Neural cell (in vitro differentiated cells): Measurements from ENCODE around the gene NACA2. TPM values are rescaled to one million over a fixed set of nuclear protein-coding genes. Genes with fewer than 3 reads are reported as not detected.

Experiments
- H2AFZ ChIP-seq: fragments of 200-600, 300-800 bp; sonication (generic), shearing (Covaris generic); 2 replicates; pipeline ENCODE4 v1.6.0; 2014; ENCODE audit warnings: low read depth, mild to moderate bottlenecking, antibody characterized with exemption, low read length, moderate library complexity
- H3F3A ChIP-seq: fragments of 200-600 bp; shearing (Covaris generic); 2 replicates; pipeline ENCODE4 v1.6.1; 2016; ENCODE audit warnings: mild to moderate bottlenecking, moderate library complexity, mixed read lengths, antibody characterized with exemption, low read length; ENCODE audit not compliant: insufficient read depth, poor library complexity, severe bottlenecking
- H3K27ac ChIP-seq: fragments of 200-600, 300-800 bp; sonication (generic), shearing (Covaris generic); 2 replicates; pipeline ENCODE4 v1.5.1; 2014; ENCODE audit warnings: mild to moderate bottlenecking, low read length, moderate library complexity
- H3K27me3 ChIP-seq: fragments of 300-800, 200-600 bp; sonication (generic), shearing (Covaris generic); 2 replicates; pipeline ENCODE4 v1.6.0; 2014; ENCODE audit warnings: mild to moderate bottlenecking, low read depth, low read length, moderate library complexity; ENCODE audit not compliant: insufficient read depth
- H3K36me3 ChIP-seq: fragments of 300-800, 200-600 bp; sonication (generic), shearing (Covaris generic); 2 replicates; pipeline ENCODE4 v1.5.1; 2014; ENCODE audit warnings: mild to moderate bottlenecking, antibody characterized with exemption, low read length, moderate library complexity; ENCODE audit not compliant: insufficient read depth
- H3K4me2 ChIP-seq: fragments of 300-800, 200-600 bp; sonication (generic), shearing (Covaris generic); 2 replicates; pipeline ENCODE4 v1.6.0; 2014; ENCODE audit warnings: mild to moderate bottlenecking, low read length
- H3K4me3 ChIP-seq: fragments of 300-800, 200-600 bp; sonication (generic), shearing (Covaris generic); 2 replicates; pipeline ENCODE4 v1.5.1; 2014; ENCODE audit warnings: mild to moderate bottlenecking, low read length, moderate library complexity
- H3K79me2 ChIP-seq: fragments of 200-600 bp; shearing (Covaris generic); replicated peaks from 2 replicates; pipeline ENCODE4 v1.6.0; 2014; ENCODE audit warnings: mild to moderate bottlenecking, low read length, moderate library complexity; ENCODE audit not compliant: insufficient read depth
- H3K9ac ChIP-seq: fragments of 300-800, 200-600 bp; sonication (generic), shearing (Covaris generic); 2 replicates; pipeline ENCODE4 v1.6.1; 2016; ENCODE audit warnings: mild to moderate bottlenecking, low read length, mixed read lengths
- H3K9me2 ChIP-seq: fragments of 200-600 bp; shearing (Covaris generic); 2 replicates; pipeline ENCODE4 v1.6.1; 2016; ENCODE audit warnings: mild to moderate bottlenecking, low read length, mixed read lengths; ENCODE audit not compliant: insufficient read depth
- H3K9me3 ChIP-seq: fragments of 200-600, 300-800 bp; sonication (generic), shearing (Covaris generic); 2 replicates; pipeline ENCODE4 v1.6.1; 2016; ENCODE audit warnings: mild to moderate bottlenecking, mixed run types, low read length, moderate library complexity, mixed read lengths
- H4K20me1 ChIP-seq: fragments of 200-600 bp; shearing (Covaris generic); 2 replicates; pipeline ENCODE4 v1.6.1; 2016; ENCODE audit warnings: mild to moderate bottlenecking, mixed run types; ENCODE audit not compliant: insufficient read depth
- CTCF ChIP-seq: fragments of 450-650 bp; IDR thresholded peaks from 2 replicates; pipeline ENCODE4 v1.5.1; 2014; ENCODE audit warnings: antibody characterized with exemption, mild to moderate bottlenecking, moderate library complexity; ENCODE audit not compliant: poor library complexity, severe bottlenecking
- EP300 ChIP-seq: fragments of 450-650 bp; conservative IDR thresholded peaks from 2 replicates; pipeline ENCODE4 v1.6.1; 2014; ENCODE audit warnings: antibody characterized with exemption, mild to moderate bottlenecking, moderate library complexity; ENCODE audit not compliant: poor library complexity, severe bottlenecking
- EZH2 ChIP-seq: fragments of 200-600, 300-800 bp; shearing (Covaris generic), sonication (generic); IDR thresholded peaks from 2 replicates; pipeline ENCODE4 v1.6.1; 2014; ENCODE audit warnings: antibody characterized with exemption, low read length, borderline replicate concordance, mild to moderate bottlenecking; ENCODE audit not compliant: insufficient read depth, poor library complexity, severe bottlenecking
- MXI1 ChIP-seq: fragments of 450-650 bp; conservative IDR thresholded peaks from 2 replicates; pipeline ENCODE4 v1.6.1; 2014; ENCODE audit warnings: antibody characterized with exemption, mild to moderate bottlenecking; ENCODE audit not compliant: poor library complexity, severe bottlenecking
- POLR2AphosphoS5 ChIP-seq: IDR thresholded peaks from 2 replicates; pipeline ENCODE4 v1.6.1; 2012
- RAD21 ChIP-seq: fragments of 450-650 bp; conservative IDR thresholded peaks from 2 replicates; pipeline ENCODE4 v1.6.1; 2014; ENCODE audit warnings: antibody characterized with exemption, mild to moderate bottlenecking, moderate library complexity
- REST ChIP-seq: IDR thresholded peaks from 2 replicates; pipeline ENCODE4 v1.6.1; 2012; ENCODE audit warnings: borderline replicate concordance
- SMC3 ChIP-seq: fragments of 450-650 bp; conservative IDR thresholded peaks from 2 replicates; pipeline ENCODE4 v1.6.1; 2014; ENCODE audit warnings: antibody characterized with exemption, mild to moderate bottlenecking, moderate library complexity; ENCODE audit not compliant: poor library complexity
- TAF1 ChIP-seq: IDR thresholded peaks from 2 replicates; pipeline ENCODE4 v1.6.1; 2012; ENCODE audit warnings: low read depth
- polyA plus RNA-seq: library from polyadenylated mRNA; depleted of rRNA; stranded (reverse); fragments of >200 nt; gene quantifications from 2 replicates; pipeline ENCODE4 v1.2.3, GENCODE V29; 2014

NACA2 gene
- polyA plus RNA-seq, 1 donor from 2014 or later: not detected

GRCh38 chr17:61598014-61598413 lies 7.0 kb upstream of the NACA2 start:
- H3K9ac ChIP-seq: no peak overlapping the region
- H3K27ac ChIP-seq: no peak overlapping the region
- no peaks in the 10 kb centered on the region for H3K9me2 ChIP-seq
- no peak overlapping the region for H2AFZ ChIP-seq
- no peak overlapping the region for H3K4me2 ChIP-seq
- no peaks in the 10 kb centered on the region for H4K20me1 ChIP-seq
- H3F3A ChIP-seq: no peaks in the 10 kb centered on the region
- no peaks in the 10 kb centered on the region for H3K79me2 ChIP-seq
- H3K36me3 ChIP-seq: no peaks in the 10 kb centered on the region
- H3K27me3 ChIP-seq: no peaks in the 10 kb centered on the region
- no peak for TF ChIP-seq REST
- TF ChIP-seq POLR2AphosphoS5: no peak
- TF ChIP-seq EP300: no peak
- no peak for TF ChIP-seq TAF1
- no peak for TF ChIP-seq SMC3
- TF ChIP-seq CTCF: no peak
- no peak for TF ChIP-seq MXI1
- TF ChIP-seq RAD21: no peak
- TF ChIP-seq EZH2: no peak
- H3K9me3 ChIP-seq: no peaks in the 10 kb centered on the region
- no peak overlapping the region for H3K4me3 ChIP-seq

- Histone ChIP-seq H3K9me2 (no peaks in the 10 kb centered on the region), H3K4me2 (no peak overlapping the region), H3K79me2 (no peaks in the 10 kb centered on the region), H3K9me3 (no peaks in the 10 kb centered on the region), H3K9ac (no peak overlapping the region), H3F3A (no peaks in the 10 kb centered on the region), H3K27ac (no peak overlapping the region), H3K4me3 (no peak overlapping the region), H3K36me3 (no peaks in the 10 kb centered on the region), H4K20me1 (no peaks in the 10 kb centered on the region), H2AFZ (no peak overlapping the region), H3K27me3 (no peaks in the 10 kb centered on the region)
- no peak for TF ChIP-seq TAF1
- TF ChIP-seq REST: no peak
These were observed 6.6 kb upstream of the NACA2 start for GRCh38 chr17:61597607-61598006.
